Panc1 (cell line): ENCODE measurements around the gene CHST13. TPM values are rescaled to one million over a fixed set of nuclear protein-coding genes. Genes with fewer than 3 reads are reported as not detected.

ENCODE experiments used
- ATAC-seq: fragments of 200-7000 bp; cut with Tn5 transposase; 2 replicates; pipeline ENCODE4 v1.9.1; 2020; ENCODE audit warnings: mild to moderate bottlenecking, moderate library complexity
- BruUV-seq: library from RNA; stranded (reverse); fragments of 400-500 nt; replicated peaks from 2 replicates; lab custom pipeline; 2021; lab: Mats Ljungman, UMichigan
- CTCF ChIA-PET: fragments of 300-600 bp; sonication (Branson Sonifier 250); formaldehyde crosslinking; loops from one replicate; lab custom pipeline; 2022; ENCODE audit warnings: antibody characterized with exemption; lab: Charles Lee
- POLR2A ChIA-PET: fragments of 300-600 bp; sonication (Branson Sonifier 250); formaldehyde crosslinking; loops from one replicate; lab custom pipeline; 2022; ENCODE audit warnings: antibody characterized with exemption; lab: Charles Lee
- DNase-seq: peaks from one replicate; pipeline ENCODE4 v3.0.0-alpha.2; 2010; ENCODE audit warnings: low read depth, low spot score
- H3K27ac ChIP-seq: 2 replicates; pipeline ENCODE4 v1.5.1; 2011; ENCODE audit warnings: mild to moderate bottlenecking, low read length, inconsistent platforms
- H3K27me3 ChIP-seq: fragments of 200-500 bp; sonication (Bioruptor generic); 2 replicates; pipeline ENCODE4 v1.6.0; 2014; ENCODE audit warnings: low read length, inconsistent platforms; ENCODE audit not compliant: control insufficient read depth, insufficient read depth
- H3K36me3 ChIP-seq: fragments of 200-500 bp; sonication (Bioruptor generic); 2 replicates; pipeline ENCODE4 v1.5.1; 2014; ENCODE audit warnings: inconsistent platforms, mild to moderate bottlenecking, low read length, moderate library complexity; ENCODE audit not compliant: control insufficient read depth, insufficient read depth
- H3K4me1 ChIP-seq: 2 replicates; pipeline ENCODE4 v1.5.1; 2011; ENCODE audit warnings: inconsistent platforms, mild to moderate bottlenecking, low read length, moderate library complexity; ENCODE audit not compliant: control insufficient read depth, insufficient read depth
- H3K4me3 ChIP-seq, 2 experiments: 2 replicates each; pipeline ENCODE4 v1.5.1; 2011 to 2012; ENCODE audit warnings: low read depth in 2 of 2, low read length in 2 of 2, mild to moderate bottlenecking in 2 of 2, inconsistent platforms in 1 of 2, moderate library complexity in 1 of 2
- H3K9me3 ChIP-seq: fragments of 200-500 bp; sonication (Bioruptor generic); 2 replicates; pipeline ENCODE4 v1.5.1; 2014; ENCODE audit warnings: low read depth, mild to moderate bottlenecking, inconsistent platforms, low read length, moderate library complexity; ENCODE audit not compliant: control insufficient read depth, insufficient read depth
- CTCF ChIP-seq: fragments of 450-650 bp; IDR thresholded peaks from 2 replicates; pipeline ENCODE4 v1.5.1; 2017; ENCODE audit warnings: mild to moderate bottlenecking
- POLR2AphosphoS5 ChIP-seq: IDR thresholded peaks from 2 replicates; pipeline ENCODE4 v1.6.1; 2012; ENCODE audit warnings: mild to moderate bottlenecking, low read depth, low read length, moderate library complexity
- REST ChIP-seq, 2 experiments: IDR thresholded peaks; 2 replicates each; pipeline ENCODE4 v1.6.1; 2011 to 2012; ENCODE audit warnings: low read depth in 2 of 2, control low read depth in 1 of 2, low read length in 1 of 2, mild to moderate bottlenecking in 1 of 2, moderate library complexity in 1 of 2; ENCODE audit not compliant: insufficient read depth in 1 of 2
- SIN3A ChIP-seq: IDR thresholded peaks from 2 replicates; pipeline ENCODE4 v1.6.1; 2012; ENCODE audit warnings: low read depth, mild to moderate bottlenecking, low read length, moderate library complexity, borderline replicate concordance; ENCODE audit not compliant: insufficient read depth
- TCF7L2 ChIP-seq: IDR thresholded peaks from 2 replicates; pipeline ENCODE4 v1.6.1; 2011; ENCODE audit warnings: mild to moderate bottlenecking, low read depth, low read length, inconsistent platforms
- in situ Hi-C: cut with HindIII; loops from 2 replicates; pipeline ENCODE4 v1.10.0; 2016; ENCODE audit warnings: low sequenced_read_pairs, low pct_unique_long_range_greater_than_20kb
- intact Hi-C: fragments of 100-400 bp; cut with micrococcal nuclease; formaldehyde crosslinking; loops from one replicate; pipeline ENCODE4 v1.10.0; 2022; ENCODE audit not compliant: unreplicated experiment
- total RNA-seq: library from RNA; stranded (reverse); gene quantifications from one replicate; pipeline ENCODE4 v1.2.1, GENCODE V29; 2021; ENCODE audit not compliant: unreplicated experiment

Gene CHST13
- total RNA-seq, 1 experiment from 2014 or later: 0.64 TPM

- Histone ChIP-seq H3K36me3 (no peaks in the 10 kb centered on the region), H3K27me3 (no peaks in the 10 kb centered on the region; the same call in 1 of the 2 replicates), H3K4me1 (no peaks in the 10 kb centered on the region), H3K27ac (no peak overlapping the region), H3K4me3 (no peak overlapping the region), H3K9me3 (no peaks in the 10 kb centered on the region)
- ChIA-PET CTCF (no interaction called here), POLR2A (no interaction called here)
- no TSS peak for BruUV-seq
- TF ChIP-seq REST (IDR thresholded peaks at IDR 0.05; ENCODE audit: insufficient read depth in 1 of 2, low read depth in 2 of 2, low read length in 1 of 2) (no peak), SIN3A (no peak), POLR2AphosphoS5 (no peak), TCF7L2 (no peak), CTCF (no peak)
- intact Hi-C loops: no loop called here
- no peak for ATAC-seq
- DNase-seq: no peak
- in situ Hi-C loops: no loop called here
Observed at GRCh38 chr3:126551121-126551838, 27.3 kb downstream of the CHST13 start.

- H3K36me3 ChIP-seq: no peaks in the 10 kb centered on the region
- in situ Hi-C loops: no loop called here
- POLR2A ChIA-PET: no interaction called here
Observed at GRCh38 chr3:126551839-126552687, 28.1 kb downstream of the CHST13 start.

More at GRCh38 chr3:126551839-126552687, 28.1 kb downstream of the CHST13 start:
- no peaks in the 10 kb centered on the region for H3K9me3 ChIP-seq
- no peak overlapping the region for H3K4me3 ChIP-seq
- intact Hi-C loops: no loop called here
- BruUV-seq: no TSS peak
- no peak overlapping the region for H3K27ac ChIP-seq
- no peaks in the 10 kb centered on the region for H3K4me1 ChIP-seq
- no peaks in the 10 kb centered on the region for H3K27me3 ChIP-seq
- TF ChIP-seq POLR2AphosphoS5 (no peak), TCF7L2 (no peak), CTCF (no peak), REST (IDR thresholded peaks at IDR 0.05; ENCODE audit: insufficient read depth in 1 of 2, low read depth in 2 of 2, low read length in 1 of 2) (no peak), SIN3A (no peak)
- no peak for ATAC-seq
- CTCF ChIA-PET: no interaction called here
- no peak for DNase-seq
